Hepatocyte (in vitro differentiated cells): ENCODE measurements around the gene RTBDN.

ENCODE experiments used
- EZH2 ChIP-seq: fragments of 200-600 bp; sonication (generic); IDR thresholded peaks from 2 replicates; pipeline ENCODE4 v1.6.1; 2016; ENCODE audit warnings: antibody characterized with exemption, mild to moderate bottlenecking, borderline replicate concordance
- TF ChIP-seq, protein P1 (sequence below): fragments of 200-600 bp; sonication (generic); IDR thresholded peaks from 2 replicates; pipeline ENCODE4 v1.5.1; 2016; ENCODE audit warnings: antibody characterized with exemption, mild to moderate bottlenecking; ENCODE audit not compliant: poor library complexity

DNA sequence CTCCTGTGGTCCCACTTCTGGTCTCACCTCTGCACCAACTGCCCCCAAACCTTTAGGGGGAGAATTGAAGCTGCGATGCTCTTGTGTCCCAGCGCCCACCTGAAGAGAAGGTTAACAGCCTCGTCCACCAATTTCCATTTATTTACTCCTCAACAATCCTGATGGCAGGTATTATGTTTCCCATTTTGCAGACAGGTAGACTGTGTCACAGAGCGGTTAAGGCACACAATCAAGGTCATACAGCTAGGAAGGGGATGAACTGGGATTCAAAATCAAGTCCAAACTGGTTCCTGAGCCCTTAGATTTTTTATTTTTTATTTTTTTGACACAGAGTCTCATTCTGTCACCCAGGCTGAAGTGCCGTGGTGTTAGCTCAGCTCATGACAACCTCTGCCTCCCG, 40.7 kb upstream of the RTBDN start:
- no peak for TF ChIP-seq EZH2
- TF ChIP-seq, protein P1, sequence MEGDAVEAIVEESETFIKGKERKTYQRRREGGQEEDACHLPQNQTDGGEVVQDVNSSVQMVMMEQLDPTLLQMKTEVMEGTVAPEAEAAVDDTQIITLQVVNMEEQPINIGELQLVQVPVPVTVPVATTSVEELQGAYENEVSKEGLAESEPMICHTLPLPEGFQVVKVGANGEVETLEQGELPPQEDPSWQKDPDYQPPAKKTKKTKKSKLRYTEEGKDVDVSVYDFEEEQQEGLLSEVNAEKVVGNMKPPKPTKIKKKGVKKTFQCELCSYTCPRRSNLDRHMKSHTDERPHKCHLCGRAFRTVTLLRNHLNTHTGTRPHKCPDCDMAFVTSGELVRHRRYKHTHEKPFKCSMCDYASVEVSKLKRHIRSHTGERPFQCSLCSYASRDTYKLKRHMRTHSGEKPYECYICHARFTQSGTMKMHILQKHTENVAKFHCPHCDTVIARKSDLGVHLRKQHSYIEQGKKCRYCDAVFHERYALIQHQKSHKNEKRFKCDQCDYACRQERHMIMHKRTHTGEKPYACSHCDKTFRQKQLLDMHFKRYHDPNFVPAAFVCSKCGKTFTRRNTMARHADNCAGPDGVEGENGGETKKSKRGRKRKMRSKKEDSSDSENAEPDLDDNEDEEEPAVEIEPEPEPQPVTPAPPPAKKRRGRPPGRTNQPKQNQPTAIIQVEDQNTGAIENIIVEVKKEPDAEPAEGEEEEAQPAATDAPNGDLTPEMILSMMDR: no peak
